Neural cell (in vitro differentiated cells): Measurements from ENCODE around the gene P2RY1. TPM values are rescaled to one million over a fixed set of nuclear protein-coding genes. Genes with fewer than 3 reads are reported as not detected.

Source experiments
- H2AFZ ChIP-seq: fragments of 200-600, 300-800 bp; sonication (generic), shearing (Covaris generic); 2 replicates; pipeline ENCODE4 v1.6.0; 2014; ENCODE audit warnings: low read depth, mild to moderate bottlenecking, antibody characterized with exemption, low read length, moderate library complexity
- H3F3A ChIP-seq: fragments of 200-600 bp; shearing (Covaris generic); 2 replicates; pipeline ENCODE4 v1.6.1; 2016; ENCODE audit warnings: mild to moderate bottlenecking, moderate library complexity, mixed read lengths, antibody characterized with exemption, low read length; ENCODE audit not compliant: insufficient read depth, poor library complexity, severe bottlenecking
- H3K27ac ChIP-seq: fragments of 200-600, 300-800 bp; sonication (generic), shearing (Covaris generic); 2 replicates; pipeline ENCODE4 v1.5.1; 2014; ENCODE audit warnings: mild to moderate bottlenecking, low read length, moderate library complexity
- H3K27me3 ChIP-seq: fragments of 300-800, 200-600 bp; sonication (generic), shearing (Covaris generic); 2 replicates; pipeline ENCODE4 v1.6.0; 2014; ENCODE audit warnings: mild to moderate bottlenecking, low read depth, low read length, moderate library complexity; ENCODE audit not compliant: insufficient read depth
- H3K36me3 ChIP-seq: fragments of 300-800, 200-600 bp; sonication (generic), shearing (Covaris generic); 2 replicates; pipeline ENCODE4 v1.5.1; 2014; ENCODE audit warnings: mild to moderate bottlenecking, antibody characterized with exemption, low read length, moderate library complexity; ENCODE audit not compliant: insufficient read depth
- H3K4me2 ChIP-seq: fragments of 300-800, 200-600 bp; sonication (generic), shearing (Covaris generic); 2 replicates; pipeline ENCODE4 v1.6.0; 2014; ENCODE audit warnings: mild to moderate bottlenecking, low read length
- H3K4me3 ChIP-seq: fragments of 300-800, 200-600 bp; sonication (generic), shearing (Covaris generic); 2 replicates; pipeline ENCODE4 v1.5.1; 2014; ENCODE audit warnings: mild to moderate bottlenecking, low read length, moderate library complexity
- H3K79me2 ChIP-seq: fragments of 200-600 bp; shearing (Covaris generic); replicated peaks from 2 replicates; pipeline ENCODE4 v1.6.0; 2014; ENCODE audit warnings: mild to moderate bottlenecking, low read length, moderate library complexity; ENCODE audit not compliant: insufficient read depth
- H3K9ac ChIP-seq: fragments of 300-800, 200-600 bp; sonication (generic), shearing (Covaris generic); 2 replicates; pipeline ENCODE4 v1.6.1; 2016; ENCODE audit warnings: mild to moderate bottlenecking, low read length, mixed read lengths
- H3K9me2 ChIP-seq: fragments of 200-600 bp; shearing (Covaris generic); 2 replicates; pipeline ENCODE4 v1.6.1; 2016; ENCODE audit warnings: mild to moderate bottlenecking, low read length, mixed read lengths; ENCODE audit not compliant: insufficient read depth
- H3K9me3 ChIP-seq: fragments of 200-600, 300-800 bp; sonication (generic), shearing (Covaris generic); 2 replicates; pipeline ENCODE4 v1.6.1; 2016; ENCODE audit warnings: mild to moderate bottlenecking, mixed run types, low read length, moderate library complexity, mixed read lengths
- H4K20me1 ChIP-seq: fragments of 200-600 bp; shearing (Covaris generic); 2 replicates; pipeline ENCODE4 v1.6.1; 2016; ENCODE audit warnings: mild to moderate bottlenecking, mixed run types; ENCODE audit not compliant: insufficient read depth
- EP300 ChIP-seq: fragments of 450-650 bp; conservative IDR thresholded peaks from 2 replicates; pipeline ENCODE4 v1.6.1; 2014; ENCODE audit warnings: antibody characterized with exemption, mild to moderate bottlenecking, moderate library complexity; ENCODE audit not compliant: poor library complexity, severe bottlenecking
- EZH2 ChIP-seq: fragments of 200-600, 300-800 bp; shearing (Covaris generic), sonication (generic); IDR thresholded peaks from 2 replicates; pipeline ENCODE4 v1.6.1; 2014; ENCODE audit warnings: antibody characterized with exemption, low read length, borderline replicate concordance, mild to moderate bottlenecking; ENCODE audit not compliant: insufficient read depth, poor library complexity, severe bottlenecking
- POLR2AphosphoS5 ChIP-seq: IDR thresholded peaks from 2 replicates; pipeline ENCODE4 v1.6.1; 2012
- RAD21 ChIP-seq: fragments of 450-650 bp; conservative IDR thresholded peaks from 2 replicates; pipeline ENCODE4 v1.6.1; 2014; ENCODE audit warnings: antibody characterized with exemption, mild to moderate bottlenecking, moderate library complexity
- SMC3 ChIP-seq: fragments of 450-650 bp; conservative IDR thresholded peaks from 2 replicates; pipeline ENCODE4 v1.6.1; 2014; ENCODE audit warnings: antibody characterized with exemption, mild to moderate bottlenecking, moderate library complexity; ENCODE audit not compliant: poor library complexity
- TAF1 ChIP-seq: IDR thresholded peaks from 2 replicates; pipeline ENCODE4 v1.6.1; 2012; ENCODE audit warnings: low read depth
- polyA plus RNA-seq: library from polyadenylated mRNA; depleted of rRNA; stranded (reverse); fragments of >200 nt; gene quantifications from 2 replicates; pipeline ENCODE4 v1.2.3, GENCODE V29; 2014
- TF ChIP-seq, protein P1 (sequence below): fragments of 450-650 bp; IDR thresholded peaks from 2 replicates; pipeline ENCODE4 v1.5.1; 2014; ENCODE audit warnings: antibody characterized with exemption, mild to moderate bottlenecking, moderate library complexity; ENCODE audit not compliant: poor library complexity, severe bottlenecking
- TF ChIP-seq, protein P2 (sequence below): IDR thresholded peaks from 2 replicates; pipeline ENCODE4 v1.6.1; 2012; ENCODE audit warnings: borderline replicate concordance

The P2RY1 gene
- polyA plus RNA-seq, 1 donor from 2014 or later, result 3.0 TPM

DNA sequence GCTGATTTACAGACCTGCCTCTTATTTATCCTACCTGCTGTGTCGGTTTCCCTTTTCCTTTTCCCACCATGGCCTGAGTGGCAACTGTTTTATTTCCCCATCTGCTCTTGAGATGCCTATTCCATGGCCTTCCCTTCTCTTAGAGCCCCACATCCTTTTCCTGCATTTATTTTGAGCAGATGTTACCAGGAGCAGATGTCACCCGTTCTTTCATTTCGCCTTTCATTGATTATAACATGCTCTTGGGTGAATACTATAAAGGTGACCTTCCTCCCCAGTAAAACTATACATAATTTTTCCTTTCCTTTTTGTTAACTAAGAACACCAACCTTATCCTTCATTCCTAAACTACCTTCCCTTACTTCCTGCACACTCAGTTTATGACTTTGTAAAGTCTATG is 8.5 kb upstream of the P2RY1 start:
- Histone ChIP-seq H3K36me3 (no peaks in the 10 kb centered on the region), H3K9ac (no peak overlapping the region), H3K27me3 (no peaks in the 10 kb centered on the region), H4K20me1 (no peaks in the 10 kb centered on the region), H3K27ac (no peak overlapping the region), H2AFZ (no peak overlapping the region), H3K9me3 (no peaks in the 10 kb centered on the region), H3K79me2 (no peaks in the 10 kb centered on the region), H3K4me3 (no peak overlapping the region), H3K4me2 (no peak overlapping the region), H3K9me2 (no peaks in the 10 kb centered on the region), H3F3A (no peaks in the 10 kb centered on the region)
- no peak for TF ChIP-seq RAD21
- TF ChIP-seq EP300, result no peak
- TF ChIP-seq POLR2AphosphoS5, result no peak
- TF ChIP-seq, protein P1, sequence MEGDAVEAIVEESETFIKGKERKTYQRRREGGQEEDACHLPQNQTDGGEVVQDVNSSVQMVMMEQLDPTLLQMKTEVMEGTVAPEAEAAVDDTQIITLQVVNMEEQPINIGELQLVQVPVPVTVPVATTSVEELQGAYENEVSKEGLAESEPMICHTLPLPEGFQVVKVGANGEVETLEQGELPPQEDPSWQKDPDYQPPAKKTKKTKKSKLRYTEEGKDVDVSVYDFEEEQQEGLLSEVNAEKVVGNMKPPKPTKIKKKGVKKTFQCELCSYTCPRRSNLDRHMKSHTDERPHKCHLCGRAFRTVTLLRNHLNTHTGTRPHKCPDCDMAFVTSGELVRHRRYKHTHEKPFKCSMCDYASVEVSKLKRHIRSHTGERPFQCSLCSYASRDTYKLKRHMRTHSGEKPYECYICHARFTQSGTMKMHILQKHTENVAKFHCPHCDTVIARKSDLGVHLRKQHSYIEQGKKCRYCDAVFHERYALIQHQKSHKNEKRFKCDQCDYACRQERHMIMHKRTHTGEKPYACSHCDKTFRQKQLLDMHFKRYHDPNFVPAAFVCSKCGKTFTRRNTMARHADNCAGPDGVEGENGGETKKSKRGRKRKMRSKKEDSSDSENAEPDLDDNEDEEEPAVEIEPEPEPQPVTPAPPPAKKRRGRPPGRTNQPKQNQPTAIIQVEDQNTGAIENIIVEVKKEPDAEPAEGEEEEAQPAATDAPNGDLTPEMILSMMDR, result no peak

DNA sequence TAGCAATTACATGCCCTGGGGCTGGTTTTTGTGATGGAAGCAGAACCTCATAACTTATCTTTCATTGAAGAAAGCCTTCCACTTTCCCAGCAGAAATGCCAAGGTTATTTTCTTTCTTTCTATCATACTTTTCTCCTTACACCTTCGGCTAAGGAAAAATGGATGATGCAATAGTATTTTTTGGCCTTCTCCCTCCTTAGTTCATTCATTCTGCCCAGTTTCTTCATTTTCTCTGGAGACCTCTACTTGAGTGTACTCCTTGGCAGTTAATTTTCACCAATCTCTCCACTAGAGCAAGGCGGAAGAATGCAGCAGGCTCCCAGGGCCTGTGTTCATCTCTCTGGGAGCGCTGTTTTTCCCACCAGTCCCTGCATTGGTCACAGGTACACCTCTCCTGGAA is 7.6 kb upstream of the P2RY1 start:
- Histone ChIP-seq H2AFZ (no peak overlapping the region), H3K9me3 (no peaks in the 10 kb centered on the region)
- TF ChIP-seq SMC3 (no peak), EZH2 (no peak), POLR2AphosphoS5 (no peak), TAF1 (no peak)
- TF ChIP-seq, protein P2, sequence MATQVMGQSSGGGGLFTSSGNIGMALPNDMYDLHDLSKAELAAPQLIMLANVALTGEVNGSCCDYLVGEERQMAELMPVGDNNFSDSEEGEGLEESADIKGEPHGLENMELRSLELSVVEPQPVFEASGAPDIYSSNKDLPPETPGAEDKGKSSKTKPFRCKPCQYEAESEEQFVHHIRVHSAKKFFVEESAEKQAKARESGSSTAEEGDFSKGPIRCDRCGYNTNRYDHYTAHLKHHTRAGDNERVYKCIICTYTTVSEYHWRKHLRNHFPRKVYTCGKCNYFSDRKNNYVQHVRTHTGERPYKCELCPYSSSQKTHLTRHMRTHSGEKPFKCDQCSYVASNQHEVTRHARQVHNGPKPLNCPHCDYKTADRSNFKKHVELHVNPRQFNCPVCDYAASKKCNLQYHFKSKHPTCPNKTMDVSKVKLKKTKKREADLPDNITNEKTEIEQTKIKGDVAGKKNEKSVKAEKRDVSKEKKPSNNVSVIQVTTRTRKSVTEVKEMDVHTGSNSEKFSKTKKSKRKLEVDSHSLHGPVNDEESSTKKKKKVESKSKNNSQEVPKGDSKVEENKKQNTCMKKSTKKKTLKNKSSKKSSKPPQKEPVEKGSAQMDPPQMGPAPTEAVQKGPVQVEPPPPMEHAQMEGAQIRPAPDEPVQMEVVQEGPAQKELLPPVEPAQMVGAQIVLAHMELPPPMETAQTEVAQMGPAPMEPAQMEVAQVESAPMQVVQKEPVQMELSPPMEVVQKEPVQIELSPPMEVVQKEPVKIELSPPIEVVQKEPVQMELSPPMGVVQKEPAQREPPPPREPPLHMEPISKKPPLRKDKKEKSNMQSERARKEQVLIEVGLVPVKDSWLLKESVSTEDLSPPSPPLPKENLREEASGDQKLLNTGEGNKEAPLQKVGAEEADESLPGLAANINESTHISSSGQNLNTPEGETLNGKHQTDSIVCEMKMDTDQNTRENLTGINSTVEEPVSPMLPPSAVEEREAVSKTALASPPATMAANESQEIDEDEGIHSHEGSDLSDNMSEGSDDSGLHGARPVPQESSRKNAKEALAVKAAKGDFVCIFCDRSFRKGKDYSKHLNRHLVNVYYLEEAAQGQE, result no peak
- TF ChIP-seq, protein P1, result no peak

More for the DNA sequence above, 7.6 kb upstream of the P2RY1 start:
- no peaks in the 10 kb centered on the region for H3K9me2 ChIP-seq
- no peaks in the 10 kb centered on the region for H3K36me3 ChIP-seq
- no peak overlapping the region for H3K9ac ChIP-seq
- no peaks in the 10 kb centered on the region for H3K27me3 ChIP-seq
- H3K27ac ChIP-seq, result no peak overlapping the region
- no peaks in the 10 kb centered on the region for H4K20me1 ChIP-seq
- H3K4me3 ChIP-seq, result no peak overlapping the region
- no peak overlapping the region for H3K4me2 ChIP-seq
- no peaks in the 10 kb centered on the region for H3K79me2 ChIP-seq
- no peaks in the 10 kb centered on the region for H3F3A ChIP-seq
